K562 (cell line): ENCODE results near the gene PGR.

Experiments used
- BHLHE40 ChIP-seq: IDR thresholded peaks from 2 replicates; pipeline ENCODE4 v1.6.1; 2011; ENCODE audit warnings: low read length, improper control_type of control experiment
- HDAC2 ChIP-seq: fragments of 450-650 bp; IDR thresholded peaks from 2 replicates; pipeline ENCODE4 v1.6.1; 2016; ENCODE audit warnings: mild to moderate bottlenecking
- MAFG ChIP-seq: fragments of 450-650 bp; conservative IDR thresholded peaks from 2 replicates; pipeline ENCODE4 v1.6.1; 2016; ENCODE audit warnings: missing genetic modification characterization, missing compliant biosample characterization
- MAX ChIP-seq: sonication (generic); formaldehyde crosslinking; IDR thresholded peaks from 2 replicates; pipeline ENCODE4 v1.9.0; 2022; ENCODE audit warnings: mild to moderate bottlenecking, missing genetic modification reagents
- RBM17 ChIP-seq: fragments of 200-400 bp; formaldehyde crosslinking; IDR thresholded peaks from 2 replicates; pipeline ENCODE4 v1.6.1; 2017; ENCODE audit warnings: low read depth, mild to moderate bottlenecking, low read length, borderline replicate concordance
- SIX5 ChIP-seq, 2 experiments: IDR thresholded peaks; 2 replicates each; pipeline ENCODE4 v1.6.1; 2011; ENCODE audit warnings: low read length in 2 of 2, borderline replicate concordance in 1 of 2, low read depth in 1 of 2, mild to moderate bottlenecking in 1 of 2, moderate library complexity in 1 of 2; ENCODE audit not compliant: insufficient read depth in 1 of 2
- SRF ChIP-seq, 2 experiments: fragments of 250-450, 450-650 bp in 1 of 2; sonication (Bioruptor Pico) in 1 of 2; sonication (generic) in 1 of 2; formaldehyde crosslinking; IDR thresholded peaks; 2 replicates each; pipeline versions ENCODE4 v1.5.0 to v1.5.1; 2020 to 2022; ENCODE audit warnings: mild to moderate bottlenecking in 1 of 2, missing genetic modification reagents in 1 of 2

GRCh38 chr11:101011881-101012280, 117.7 kb downstream of the PGR start:
- TF ChIP-seq HDAC2 (no peak), SRF (CRISPR knock-in tag; IDR thresholded peaks at IDR 0.05) (no peak), SIX5 (IDR thresholded peaks at IDR 0.05; ENCODE audit: borderline replicate concordance in 1 of 2, insufficient read depth in 1 of 2, low read depth in 1 of 2, low read length in 2 of 2) (no peak), MAFG (tag) (no peak), RBM17 (no peak), BHLHE40 (no peak), MAX (no peak)
